ENCODE data around the gene OLAH.

The OLAH gene

DNA sequence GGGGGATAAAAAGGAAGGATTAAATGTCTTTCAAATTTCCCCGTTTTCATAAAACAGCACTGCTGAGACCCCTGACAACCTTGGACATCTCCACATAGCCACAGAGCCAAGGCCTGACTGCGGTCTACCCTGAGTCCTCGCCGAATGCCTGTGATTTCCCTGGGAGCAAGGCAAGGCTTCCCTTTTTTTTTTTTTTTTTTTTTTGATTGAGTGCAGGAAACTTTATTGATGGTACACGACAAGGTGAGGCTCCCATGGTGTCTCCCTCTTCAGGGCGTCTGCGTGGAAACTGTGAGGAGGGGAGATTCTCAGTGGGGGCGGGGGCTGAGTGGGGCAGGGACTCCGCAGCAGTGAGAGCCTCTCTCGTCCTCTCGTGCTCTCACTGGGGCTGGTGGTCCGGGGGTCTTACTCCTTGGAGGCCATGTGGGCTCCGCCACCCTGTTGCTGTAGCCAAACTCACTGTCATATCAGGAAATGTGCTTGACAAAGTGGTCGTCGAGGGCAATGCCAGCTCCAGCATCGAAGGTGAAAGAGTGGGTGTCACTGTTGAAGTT, 49.2 kb downstream of the OLAH start:
- no peak for DNase-seq (ENCODE audit: low spot score)
- TF ChIP-seq, protein P1, sequence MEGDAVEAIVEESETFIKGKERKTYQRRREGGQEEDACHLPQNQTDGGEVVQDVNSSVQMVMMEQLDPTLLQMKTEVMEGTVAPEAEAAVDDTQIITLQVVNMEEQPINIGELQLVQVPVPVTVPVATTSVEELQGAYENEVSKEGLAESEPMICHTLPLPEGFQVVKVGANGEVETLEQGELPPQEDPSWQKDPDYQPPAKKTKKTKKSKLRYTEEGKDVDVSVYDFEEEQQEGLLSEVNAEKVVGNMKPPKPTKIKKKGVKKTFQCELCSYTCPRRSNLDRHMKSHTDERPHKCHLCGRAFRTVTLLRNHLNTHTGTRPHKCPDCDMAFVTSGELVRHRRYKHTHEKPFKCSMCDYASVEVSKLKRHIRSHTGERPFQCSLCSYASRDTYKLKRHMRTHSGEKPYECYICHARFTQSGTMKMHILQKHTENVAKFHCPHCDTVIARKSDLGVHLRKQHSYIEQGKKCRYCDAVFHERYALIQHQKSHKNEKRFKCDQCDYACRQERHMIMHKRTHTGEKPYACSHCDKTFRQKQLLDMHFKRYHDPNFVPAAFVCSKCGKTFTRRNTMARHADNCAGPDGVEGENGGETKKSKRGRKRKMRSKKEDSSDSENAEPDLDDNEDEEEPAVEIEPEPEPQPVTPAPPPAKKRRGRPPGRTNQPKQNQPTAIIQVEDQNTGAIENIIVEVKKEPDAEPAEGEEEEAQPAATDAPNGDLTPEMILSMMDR (IDR thresholded peaks at IDR 0.05; ENCODE audit: extremely low read depth, missing control alignments): no peak

DNA sequence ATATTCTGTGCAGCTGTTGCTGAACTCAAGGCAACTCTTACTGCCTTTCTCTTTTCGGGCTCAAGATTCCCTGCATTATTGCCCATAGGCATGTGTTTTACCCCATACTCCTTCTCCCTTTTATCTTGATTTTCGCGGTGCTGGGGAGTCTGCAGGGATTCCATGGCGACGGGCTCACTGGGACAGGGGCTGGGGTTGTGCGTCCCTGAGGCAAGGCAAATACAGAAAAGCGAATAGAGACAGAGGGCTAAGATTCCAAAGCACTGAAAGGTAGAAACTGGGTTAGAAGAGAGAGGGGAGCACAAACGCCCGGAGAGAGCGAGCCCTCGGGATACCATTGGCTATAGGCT, 52.9 kb downstream of the OLAH start:
- TF ChIP-seq, protein P1 (IDR thresholded peaks at IDR 0.05; ENCODE audit: extremely low read depth, missing control alignments): no peak
- DNase-seq (ENCODE audit: low spot score): no peak

DNA sequence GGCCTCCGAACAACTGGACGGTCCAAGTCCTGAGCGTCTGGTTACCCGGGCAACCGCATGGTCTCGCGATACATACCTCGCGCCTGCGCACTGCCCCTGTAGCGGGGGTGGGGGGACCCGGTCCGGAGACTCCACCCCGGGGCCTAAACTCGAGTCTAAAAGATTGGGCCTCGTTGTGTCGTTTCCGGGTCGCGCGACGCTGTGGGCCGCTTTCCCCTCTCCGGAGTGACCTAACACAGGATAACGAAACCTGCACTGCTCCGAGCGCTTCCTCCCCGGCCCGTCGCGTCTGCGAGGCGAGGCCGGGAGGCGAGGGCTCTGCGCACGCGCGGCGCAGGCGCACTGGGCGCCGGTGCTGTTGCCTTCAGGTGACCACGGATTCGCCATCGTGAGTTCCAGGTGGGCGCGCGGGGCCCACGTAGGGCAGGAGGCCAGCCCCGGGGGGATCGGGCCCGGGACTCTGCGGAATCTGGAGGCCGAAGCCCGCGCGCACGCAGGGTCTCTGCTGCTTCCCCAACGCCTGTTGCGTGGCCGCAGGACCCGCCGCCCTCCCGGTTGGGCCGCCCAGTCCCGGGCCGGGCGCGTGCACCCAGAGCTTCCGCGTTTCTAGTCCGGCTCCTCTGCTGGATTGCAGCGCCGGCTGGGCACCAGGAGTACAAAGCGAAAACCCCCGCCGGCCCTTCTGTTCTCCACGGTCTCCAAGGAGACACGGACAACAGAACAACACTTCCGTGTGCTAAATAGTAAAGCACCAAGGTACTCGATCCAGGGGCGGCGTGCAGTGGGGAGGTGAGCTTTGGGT, 53.5 kb downstream of the OLAH start, which contains the start of gene RPP38:
Gene RPP38 (plus strand): TSS at position 345 of the 802 bp plus-strand sequence. CDS start 5,960 bp downstream, outside the sequence.
- TF ChIP-seq, protein P1 (IDR thresholded peaks at IDR 0.05; ENCODE audit: extremely low read depth, missing control alignments): no peak
- peak; percentile 98 for DNase-seq (ENCODE audit: low spot score)

DNA sequence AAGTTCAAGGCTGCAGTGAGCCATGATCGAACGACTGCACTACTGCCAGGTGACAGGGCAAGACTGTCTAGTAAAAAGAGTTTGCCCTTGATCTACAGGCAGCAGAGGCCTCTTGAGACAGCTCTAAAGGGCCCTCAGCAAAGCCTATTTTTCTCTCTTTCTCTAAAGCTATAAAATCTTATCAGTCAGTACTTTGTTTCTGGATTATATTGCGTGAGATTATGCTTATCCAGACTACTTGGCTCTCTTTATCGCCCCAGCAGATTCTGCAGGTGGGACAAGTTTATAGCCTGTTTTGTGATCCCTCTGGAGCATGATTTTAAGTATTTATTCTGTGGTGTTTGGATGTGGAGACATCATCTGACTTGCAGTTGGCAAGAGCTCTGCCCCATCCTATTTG, 56.1 kb downstream of the OLAH start:
- no peak for DNase-seq (ENCODE audit: low spot score)
- TF ChIP-seq, protein P1 (IDR thresholded peaks at IDR 0.05; ENCODE audit: extremely low read depth, missing control alignments): no peak

DNA sequence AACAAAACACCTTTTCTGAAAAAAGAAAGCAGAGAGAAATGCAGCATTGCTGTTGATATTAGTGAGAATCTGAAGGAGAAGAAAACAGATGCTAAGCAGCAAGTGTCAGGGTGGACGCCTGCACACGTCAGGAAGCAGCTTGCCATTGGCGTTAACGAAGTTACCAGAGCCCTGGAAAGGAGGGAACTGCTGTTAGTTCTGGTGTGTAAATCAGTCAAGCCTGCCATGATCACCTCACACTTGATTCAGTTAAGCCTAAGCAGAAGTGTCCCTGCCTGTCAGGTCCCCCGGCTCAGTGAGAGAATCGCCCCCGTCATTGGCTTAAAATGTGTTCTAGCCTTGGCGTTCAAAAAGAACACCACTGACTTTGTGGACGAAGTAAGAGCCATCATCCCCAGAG, 59.8 kb downstream of the OLAH start:
- TF ChIP-seq, protein P1 (IDR thresholded peaks at IDR 0.05; ENCODE audit: extremely low read depth, missing control alignments): no peak
- DNase-seq (ENCODE audit: low spot score): no peak

DNA sequence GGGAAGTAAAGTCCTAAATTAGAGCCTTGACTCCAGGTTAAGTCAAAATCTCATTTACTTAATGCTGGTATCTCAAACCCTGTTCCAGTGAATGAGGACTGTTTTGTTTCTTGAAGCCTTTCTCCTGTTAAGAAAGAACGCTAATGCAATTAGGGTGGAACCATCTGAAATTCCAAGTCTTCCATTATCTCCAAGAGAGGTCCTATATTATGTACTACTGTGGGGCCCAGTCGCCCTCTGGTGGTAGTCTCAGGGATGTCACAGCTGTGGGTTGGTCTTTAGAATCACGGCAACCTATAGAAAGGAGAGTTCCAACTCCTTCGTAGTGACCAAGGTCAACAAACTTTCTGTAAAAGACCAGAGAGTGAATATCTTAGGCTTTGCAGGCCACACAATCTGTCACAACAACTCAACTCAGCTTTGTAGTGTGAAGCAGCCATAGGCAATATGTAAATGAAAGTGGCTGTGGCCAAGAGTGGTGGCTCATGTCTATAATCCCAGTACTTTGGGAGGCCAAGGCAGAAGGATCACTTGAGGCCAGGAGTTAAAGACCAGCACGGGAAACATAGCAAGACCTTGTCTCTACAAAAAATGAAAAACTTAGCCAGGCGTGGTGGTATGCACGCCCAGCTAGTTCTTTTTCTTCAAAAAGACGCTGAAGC, 62.7 kb downstream of the OLAH start:
- peak; percentile 61 for DNase-seq (ENCODE audit: low spot score)
- TF ChIP-seq, protein P1 (IDR thresholded peaks at IDR 0.05; ENCODE audit: extremely low read depth, missing control alignments): peak; percentile 74

DNA sequence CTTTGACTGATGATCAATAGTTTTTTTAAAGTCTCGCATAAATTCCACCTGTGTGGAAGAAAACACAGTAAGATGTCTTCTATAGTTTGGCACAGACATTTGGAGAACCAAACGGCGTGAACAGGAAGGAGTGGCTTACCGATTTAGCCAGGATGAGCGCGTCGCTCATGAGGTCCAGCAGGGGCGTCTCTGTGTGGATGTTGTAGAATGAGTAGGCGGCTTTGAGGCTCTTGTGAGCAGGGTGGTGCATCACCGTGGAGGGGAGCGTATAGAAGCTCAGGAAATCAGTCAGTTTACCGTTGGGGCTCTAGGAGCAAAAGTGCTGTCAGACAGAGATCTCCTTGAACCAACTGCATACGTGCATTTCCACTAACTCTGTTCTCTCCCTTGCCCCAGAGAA, 68.9 kb downstream of the OLAH start:
- TF ChIP-seq, protein P1 (IDR thresholded peaks at IDR 0.05; ENCODE audit: extremely low read depth, missing control alignments): no peak
- no peak for DNase-seq (ENCODE audit: low spot score)

Measured in GM20000 (cell line).